ENCODE measurements around the gene RAB34.

Gene RAB34

GRCh38 chr17:28716740-28717577 is 709 bp downstream of the RAB34 start:
- peak overlapping the region; percentile 99 for H3K27ac ChIP-seq
- POLR2A ChIA-PET (ENCODE audit: low non-redundant PET), result interaction anchor here (0.7 to 1.1 kb wide), 2 partner anchors 56 to 68 kb away, joined by 4 read pairs; partner anchors contain the start of gene SDF2
- CTCF ChIA-PET, result no interaction called here
- DNase-seq (ENCODE audit: low spot score), result no peak
- no peak for TF ChIP-seq CTCF (conservative IDR thresholded peaks at IDR 0.05; ENCODE audit: low read depth)

GRCh38 chr17:28715217-28715616 is 2.5 kb downstream of the RAB34 start:
- POLR2A ChIA-PET (ENCODE audit: low non-redundant PET), result interaction anchor here (0.5 kb wide), 1 partner anchor 10 kb away, joined by 3 read pairs; no protein-coding TSS in a partner anchor
- CTCF ChIA-PET, result no interaction called here
- TF ChIP-seq CTCF (conservative IDR thresholded peaks at IDR 0.05; ENCODE audit: low read depth), result no peak

GRCh38 chr17:28714281-28714680 is 3.4 kb downstream of the RAB34 start:
- POLR2A ChIA-PET (ENCODE audit: low non-redundant PET), result no interaction called here
- peak overlapping the region; percentile 96 for H3K27ac ChIP-seq
- DNase-seq (ENCODE audit: low spot score), result no peak
- TF ChIP-seq CTCF (conservative IDR thresholded peaks at IDR 0.05; ENCODE audit: low read depth), result no peak
- CTCF ChIA-PET, result interaction anchor here (0.7 kb wide), 1 partner anchor 521 kb away, joined by 3 read pairs; no protein-coding TSS in a partner anchor

More at GRCh38 chr17:28715217-28715616, 2.5 kb downstream of the RAB34 start:
- peak overlapping the region; percentile 96 for H3K27ac ChIP-seq
- DNase-seq (ENCODE audit: low spot score), result no peak

- ChIA-PET CTCF (interaction anchor here (0.5 to 1.0 kb wide), 3 partner anchors 9 to 14 kb away, joined by 3 to 5 read pairs (median 4); no protein-coding TSS in a partner anchor), POLR2A (ENCODE audit: low non-redundant PET) (interaction anchor here (0.5 kb wide), 1 partner anchor 140 kb away, joined by 4 read pairs; no protein-coding TSS in a partner anchor)
- peak overlapping the region; percentile 96 for H3K27ac ChIP-seq
- no peak for DNase-seq (ENCODE audit: low spot score)
- TF ChIP-seq CTCF (conservative IDR thresholded peaks at IDR 0.05; ENCODE audit: low read depth), result no peak
Observed at GRCh38 chr17:28712705-28713415, 4.8 kb downstream of the RAB34 start.

DNA sequence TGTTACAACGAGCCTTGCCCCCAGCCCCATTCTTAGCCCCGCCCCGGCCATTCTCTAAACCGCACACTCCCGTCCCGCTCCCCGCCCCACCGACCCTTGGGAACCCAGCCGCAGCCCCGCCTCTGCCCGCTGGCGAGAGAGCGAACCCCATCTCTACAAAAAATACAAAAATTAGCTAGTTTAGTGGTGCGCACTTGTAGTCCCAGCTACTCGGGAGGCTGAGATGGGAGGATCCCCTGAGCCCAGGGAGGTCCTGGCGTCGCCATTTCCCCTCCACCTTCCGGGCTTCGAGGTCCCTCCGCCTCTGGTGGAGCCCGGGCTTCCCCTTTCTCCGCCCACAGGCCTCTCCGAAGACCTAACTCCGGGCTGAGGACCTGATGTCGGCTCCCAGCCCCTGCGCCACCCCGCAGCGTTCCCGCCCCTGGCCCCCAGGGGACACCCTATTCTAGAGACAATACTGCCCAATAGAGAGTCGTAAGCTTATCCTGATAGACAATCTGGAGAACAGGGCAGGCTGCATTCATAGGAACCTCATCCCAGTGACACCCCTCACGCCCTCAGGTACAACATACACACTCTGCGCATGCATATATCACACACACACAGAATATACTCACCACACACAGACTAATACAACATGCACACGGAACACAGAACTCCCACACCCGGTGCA is 5.5 kb downstream of the RAB34 start:
- no peak for DNase-seq (ENCODE audit: low spot score)
- TF ChIP-seq CTCF (conservative IDR thresholded peaks at IDR 0.05; ENCODE audit: low read depth), result no peak
- ChIA-PET POLR2A (ENCODE audit: low non-redundant PET) (interaction anchor here (0.5 kb wide), 1 partner anchor 141 kb away, joined by 4 read pairs; no protein-coding TSS in a partner anchor), CTCF (interaction anchor here (0.5 to 1.0 kb wide), 3 partner anchors 8 to 14 kb away, joined by 3 to 5 read pairs (median 4); no protein-coding TSS in a partner anchor)
- peak overlapping the region; percentile 96 for H3K27ac ChIP-seq

DNA sequence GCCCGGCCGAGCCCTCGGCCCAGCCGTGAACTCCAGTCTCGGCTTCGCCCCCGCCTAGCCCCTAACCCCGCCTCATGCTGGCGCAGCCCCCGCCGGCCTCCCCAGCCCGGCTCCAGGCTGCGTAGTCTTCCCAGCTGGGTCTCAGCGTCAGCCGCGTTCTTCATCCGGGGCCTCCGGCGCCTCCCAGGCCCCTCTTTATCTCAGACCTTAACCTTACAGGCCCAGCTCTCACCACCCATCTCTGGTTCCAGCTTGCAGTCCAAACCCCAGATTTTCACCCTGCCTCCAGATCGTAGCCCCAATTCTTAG is 6.0 kb downstream of the RAB34 start, which contains the start of gene PROCA1:
Gene PROCA1 (minus strand): TSS at position 166 of the 309 bp plus-strand sequence. CDS start 228 bp downstream, outside the sequence.
- peak within 1 kb of the TSS; percentile 96 for H3K27ac ChIP-seq
- no peak for TF ChIP-seq CTCF (conservative IDR thresholded peaks at IDR 0.05; ENCODE audit: low read depth)
- ChIA-PET POLR2A (ENCODE audit: low non-redundant PET) (interaction anchor here (1.7 kb wide), 1 partner anchor 8 kb away, joined by 11 read pairs; the partner anchor contains the start of gene RPL23A), CTCF (interaction anchor here (0.8 to 1.0 kb wide), 2 partner anchors 11 to 15 kb away, joined by 3 to 5 read pairs; no protein-coding TSS in a partner anchor)
- DNase-seq (ENCODE audit: low spot score), result no peak
